ENCODE data around the gene CNIH2.

The CNIH2 gene

DNA sequence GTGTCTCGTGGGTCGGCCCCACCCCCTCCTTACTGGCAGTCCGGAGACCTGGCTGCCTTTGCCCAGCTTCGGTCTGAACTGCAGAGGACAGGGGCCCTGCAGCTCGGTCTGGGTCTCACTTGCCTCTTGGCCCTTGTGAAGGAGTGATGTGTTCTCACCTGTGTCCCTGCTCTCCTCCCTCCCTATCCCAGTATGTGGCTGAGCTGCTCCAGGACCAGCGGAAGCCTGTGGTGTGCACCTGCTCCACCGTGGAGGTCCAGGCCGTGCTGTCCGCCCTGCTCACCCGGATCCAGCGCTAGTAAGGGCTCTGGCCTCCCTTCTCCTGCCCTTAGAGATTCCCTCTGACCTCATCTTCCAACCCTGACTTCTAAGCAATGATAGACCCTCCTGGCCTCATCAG, 45.2 kb upstream of the CNIH2 start:
- peaks cover 8% of the 10 kb centered on the region for H3K9me3 ChIP-seq
- H3K27me3 ChIP-seq = no peaks in the 10 kb centered on the region
- TF ChIP-seq, protein P1, sequence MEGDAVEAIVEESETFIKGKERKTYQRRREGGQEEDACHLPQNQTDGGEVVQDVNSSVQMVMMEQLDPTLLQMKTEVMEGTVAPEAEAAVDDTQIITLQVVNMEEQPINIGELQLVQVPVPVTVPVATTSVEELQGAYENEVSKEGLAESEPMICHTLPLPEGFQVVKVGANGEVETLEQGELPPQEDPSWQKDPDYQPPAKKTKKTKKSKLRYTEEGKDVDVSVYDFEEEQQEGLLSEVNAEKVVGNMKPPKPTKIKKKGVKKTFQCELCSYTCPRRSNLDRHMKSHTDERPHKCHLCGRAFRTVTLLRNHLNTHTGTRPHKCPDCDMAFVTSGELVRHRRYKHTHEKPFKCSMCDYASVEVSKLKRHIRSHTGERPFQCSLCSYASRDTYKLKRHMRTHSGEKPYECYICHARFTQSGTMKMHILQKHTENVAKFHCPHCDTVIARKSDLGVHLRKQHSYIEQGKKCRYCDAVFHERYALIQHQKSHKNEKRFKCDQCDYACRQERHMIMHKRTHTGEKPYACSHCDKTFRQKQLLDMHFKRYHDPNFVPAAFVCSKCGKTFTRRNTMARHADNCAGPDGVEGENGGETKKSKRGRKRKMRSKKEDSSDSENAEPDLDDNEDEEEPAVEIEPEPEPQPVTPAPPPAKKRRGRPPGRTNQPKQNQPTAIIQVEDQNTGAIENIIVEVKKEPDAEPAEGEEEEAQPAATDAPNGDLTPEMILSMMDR (IDR thresholded peaks at IDR 0.05) = no peak
- H3K4me1 ChIP-seq (ENCODE audit: control insufficient read depth in 1 of 2, insufficient read depth in 1 of 2, low read depth in 1 of 2, low read length in 1 of 2) = no peaks in the 10 kb centered on the region
- H3K36me3 ChIP-seq = peaks cover 95% of the 10 kb centered on the region
- no peak overlapping the region for H3K27ac ChIP-seq
- no peak overlapping the region for H3K4me3 ChIP-seq (ENCODE audit: low read depth in 1 of 2, low read length in 1 of 2)

DNA sequence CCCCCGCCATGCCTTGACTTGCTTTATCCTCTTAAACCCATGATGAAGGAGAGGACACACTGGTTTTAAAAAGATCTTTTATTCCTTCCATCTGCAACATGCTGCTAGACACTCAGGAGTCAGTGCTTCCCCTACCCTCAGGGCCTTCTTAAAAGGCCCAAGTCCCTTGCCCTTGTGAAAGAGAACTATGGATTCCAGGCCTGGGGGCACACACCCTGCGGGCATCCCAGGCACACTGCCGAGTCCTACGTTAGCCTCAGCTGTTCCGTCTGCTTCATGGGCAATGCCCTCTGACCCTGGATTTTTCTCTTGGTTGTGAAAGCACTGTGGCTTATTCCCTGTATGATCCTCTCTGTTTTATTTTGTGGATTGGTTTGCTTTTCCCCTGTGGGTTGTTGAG, 44.7 kb upstream of the CNIH2 start:
- Histone ChIP-seq H3K4me1 (ENCODE audit: control insufficient read depth in 1 of 2, insufficient read depth in 1 of 2, low read depth in 1 of 2, low read length in 1 of 2) (no peaks in the 10 kb centered on the region), H3K27ac (no peak overlapping the region), H3K27me3 (no peaks in the 10 kb centered on the region), H3K36me3 (peaks cover 95% of the 10 kb centered on the region), H3K9me3 (peaks cover 8% of the 10 kb centered on the region), H3K4me3 (ENCODE audit: low read depth in 1 of 2, low read length in 1 of 2) (no peak overlapping the region)
- TF ChIP-seq, protein P1 (IDR thresholded peaks at IDR 0.05) = no peak

DNA sequence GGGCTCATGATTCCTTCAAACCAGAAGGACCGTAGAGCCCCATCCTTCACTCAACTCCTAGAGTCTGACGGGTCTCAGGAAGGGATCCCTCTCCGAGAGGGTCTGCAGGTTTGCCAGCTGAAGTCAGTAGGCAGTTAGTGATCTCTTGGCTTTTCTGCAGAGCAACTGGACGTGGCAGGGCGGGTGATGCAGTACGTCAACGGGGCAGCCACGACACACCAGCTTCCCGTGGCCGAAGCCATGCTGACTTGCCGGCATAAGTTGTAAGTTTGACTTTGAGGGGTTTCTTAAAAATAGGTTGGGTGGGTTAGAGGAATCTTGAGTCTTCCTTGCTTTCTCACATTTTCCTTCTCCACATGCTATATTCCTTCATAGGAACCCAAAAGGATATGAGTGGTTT, 42.8 kb upstream of the CNIH2 start:
- TF ChIP-seq, protein P1 (IDR thresholded peaks at IDR 0.05) = no peak
- Histone ChIP-seq H3K9me3 (peaks cover 8% of the 10 kb centered on the region), H3K27ac (no peak overlapping the region), H3K27me3 (no peaks in the 10 kb centered on the region), H3K4me3 (ENCODE audit: low read depth in 1 of 2, low read length in 1 of 2) (no peak overlapping the region), H3K4me1 (ENCODE audit: control insufficient read depth in 1 of 2, insufficient read depth in 1 of 2, low read depth in 1 of 2, low read length in 1 of 2) (no peaks in the 10 kb centered on the region), H3K36me3 (peaks cover 100% of the 10 kb centered on the region)

DNA sequence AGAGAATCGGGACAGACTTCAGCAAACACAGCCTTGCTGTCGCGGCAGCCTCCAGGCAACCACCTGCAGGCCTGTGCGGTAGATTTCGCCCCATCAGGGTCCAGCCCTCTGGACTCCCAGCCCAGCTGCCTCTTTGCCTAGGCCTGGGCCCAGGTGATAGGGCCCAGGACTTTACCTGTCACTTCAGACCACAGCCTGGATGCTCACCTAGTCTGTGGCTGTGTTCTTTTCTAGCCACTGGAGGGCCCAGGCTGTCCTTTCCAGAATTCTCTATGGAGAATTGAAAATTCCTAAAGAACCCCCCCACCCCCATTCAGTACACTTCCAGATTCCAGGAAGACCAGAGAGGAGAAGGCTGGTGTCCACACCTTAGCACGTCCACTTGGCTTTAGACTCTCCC, 40.1 kb upstream of the CNIH2 start:
- H3K4me1 ChIP-seq (ENCODE audit: control insufficient read depth in 1 of 2, insufficient read depth in 1 of 2, low read depth in 1 of 2, low read length in 1 of 2) = no peaks in the 10 kb centered on the region
- no peaks in the 10 kb centered on the region for H3K9me3 ChIP-seq
- TF ChIP-seq, protein P1 (IDR thresholded peaks at IDR 0.05) = no peak
- no peak overlapping the region for H3K4me3 ChIP-seq (ENCODE audit: low read depth in 1 of 2, low read length in 1 of 2)
- peaks cover 100% of the 10 kb centered on the region for H3K36me3 ChIP-seq
- H3K27me3 ChIP-seq = no peaks in the 10 kb centered on the region
- H3K27ac ChIP-seq = no peak overlapping the region

DNA sequence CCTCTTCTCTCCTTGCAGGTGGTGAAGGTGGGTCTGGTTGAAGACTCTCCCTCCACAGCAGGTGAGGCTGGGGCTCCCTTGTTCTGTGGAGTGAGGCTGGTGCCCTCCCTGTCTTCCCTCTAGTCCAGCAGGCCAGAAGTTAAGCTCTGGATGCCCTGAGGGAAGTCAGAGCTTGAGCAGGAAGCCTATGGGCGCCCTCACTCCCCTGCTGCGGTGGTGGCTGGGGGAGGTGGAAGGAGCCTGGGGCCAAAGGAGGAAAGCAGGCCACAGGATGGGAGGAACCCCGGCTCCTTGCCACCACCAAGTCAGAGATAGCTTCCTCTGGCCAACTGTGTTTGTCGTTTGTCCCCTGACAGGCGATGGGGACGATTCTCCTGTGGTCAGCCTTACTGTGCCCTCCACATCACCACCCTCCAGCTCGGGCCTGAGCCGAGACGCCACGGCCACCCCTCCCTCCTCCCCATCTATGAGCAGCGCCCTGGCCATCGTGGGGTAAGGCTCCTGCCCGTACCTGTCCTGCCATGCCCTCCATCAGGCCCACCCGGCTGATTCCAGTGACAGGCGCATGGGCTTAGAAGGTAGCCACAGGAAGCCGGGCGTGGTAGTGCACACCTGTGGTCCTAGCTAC, 39.1 kb upstream of the CNIH2 start:
- no peaks in the 10 kb centered on the region for H3K4me1 ChIP-seq (ENCODE audit: control insufficient read depth in 1 of 2, insufficient read depth in 1 of 2, low read depth in 1 of 2, low read length in 1 of 2)
- H3K4me3 ChIP-seq (ENCODE audit: low read depth in 1 of 2, low read length in 1 of 2) = no peak overlapping the region
- TF ChIP-seq, protein P1 (IDR thresholded peaks at IDR 0.05) = no peak
- H3K9me3 ChIP-seq = no peaks in the 10 kb centered on the region
- H3K27me3 ChIP-seq = no peaks in the 10 kb centered on the region
- no peak overlapping the region for H3K27ac ChIP-seq
- H3K36me3 ChIP-seq = peaks cover 100% of the 10 kb centered on the region
